Adrenal gland (tissue), 12 donors: ENCODE data around the gene SMCR8. TPM values are rescaled to one million over a fixed set of nuclear protein-coding genes. Genes with fewer than 3 reads are reported as not detected.

Experiments used
- DNase-seq, 7 donors: peaks; one replicate each; pipeline ENCODE4 v3.0.0-alpha.2; 2019 to 2020
- H3K27ac ChIP-seq, 5 donors: fragments of 200-600 bp; sonication (generic) in 4 of 5; 1 replicate in 3 of 5; 2 replicates in 2 of 5; pipeline versions ENCODE4 v1.5.1 to v1.8.0; 2016 to 2020; ENCODE audit warnings: mild to moderate bottlenecking in 1 of 5
- H3K27me3 ChIP-seq: fragments of 200-600 bp; 2 replicates; pipeline ENCODE4 v1.8.0; 2021
- H3K36me3 ChIP-seq, 2 donors: fragments of 200-600 bp; replicated peaks in 1 of 2; 1 replicate in 1 of 2; 2 replicates in 1 of 2; pipeline versions ENCODE4 v1.5.1 to v1.8.0; 2018 to 2022
- H3K4me1 ChIP-seq, 2 donors: fragments of 200-600 bp; replicated peaks in 1 of 2; 1 replicate in 1 of 2; 2 replicates in 1 of 2; pipeline versions ENCODE4 v1.5.1 to v1.8.0; 2018 to 2021
- H3K4me3 ChIP-seq, 4 donors: fragments of 200-600 bp; sonication (generic) in 3 of 4; one replicate each; pipeline ENCODE4 v1.5.1; 2016 to 2018
- H3K9me3 ChIP-seq, 3 donors: fragments of 200-600 bp; sonication (generic) in 1 of 3; replicated peaks in 1 of 3; 1 replicate in 2 of 3; 2 replicates in 1 of 3; pipeline versions ENCODE4 v1.5.1 to v1.8.0; 2016 to 2021
- CTCF ChIP-seq, 6 experiments: fragments of 450-650 bp in 4 of 6; fragments of 200-600 bp in 2 of 6; sonication (generic) in 1 of 6; IDR thresholded peaks; 1 replicate in 5 of 6; 2 replicates in 1 of 6; pipeline versions ENCODE4 v1.5.1 to v1.8.0; 2016 to 2021; ENCODE audit warnings: antibody characterized with exemption in 6 of 6, mild to moderate bottlenecking in 2 of 6, moderate library complexity in 1 of 6
- POLR2A ChIP-seq, 2 donors: fragments of 450-650 bp; IDR thresholded peaks; one replicate each; pipeline ENCODE4 v1.6.1; 2017; ENCODE audit warnings: antibody characterized with exemption in 2 of 2, mild to moderate bottlenecking in 2 of 2, moderate library complexity in 1 of 2
- WGBS, 4 donors: extraction: QIAGEN DNeasy Blood & Tissue Kit in 2 of 4; methylation state at CpG; one replicate each; pipeline versions ENCODE4 v1.1.5 to v1.1.7; 2013 to 2017; 5-methylcytosine and 5-hydroxymethylcytosine counted together
- intact Hi-C, 2 donors: fragments of 100-400 bp; cut with DNase I; formaldehyde crosslinking; loops; one replicate each; pipeline versions ENCODE4 v1.14.1 to v1.15.0; 2022 to 2023
- polyA plus RNA-seq, 3 donors: library from polyadenylated mRNA; stranded (reverse); fragments of 200-250 nt in 2 of 3; fragments of 350-450 nt in 1 of 3; fragmentation: Illumina TruSeq in 1 of 3; extraction: RNeasy Lipid Tissue Mini Kit (QIAGEN cat#74804) in 1 of 3; gene quantifications; one replicate each; pipeline ENCODE4 v1.2.3, GENCODE V29; 2013 to 2014
- total RNA-seq, 9 donors: library from RNA; depleted of rRNA in 4 of 9; stranded (reverse); fragments of >200 nt in 4 of 9; fragments of 120-200 nt in 1 of 9; fragmentation: NEBNext Ultra II Directional in 1 of 9; extraction: Animal tissue kit (Norgen Biotek cat#: 25700) in 1 of 9; gene quantifications; one replicate each; pipeline versions ENCODE4 v1.1.0 to v1.2.4, GENCODE V29; 2013 to 2023
- donor health status: healthy with polysubstance abuse.
- donor health status: Bipolar disorder and iron deficiency.
- donor health status: DM: yes; HTN: yes; CAD: no.
- donor health status: DM: no; HTN: no; CAD: no.
- donor health status: DM: no; HTN: no; CAD: no.
- donor health status: DM: yes; HTN: yes; CAD: no.

The SMCR8 gene
- total and polyA plus RNA-seq, 12 donors: 1.7 to 21.4 (median 16.9) TPM

GRCh38 chr17:18353541-18353940 lies 38.4 kb downstream of the SMCR8 start:
- H3K27ac ChIP-seq: no peak overlapping the region
- H3K4me1 ChIP-seq: peaks cover 0 to 4% of the 10 kb centered on the region in 2 donors
- no peak for DNase-seq
- intact Hi-C loops: no loop called here
- TF ChIP-seq POLR2A (IDR thresholded peaks at IDR 0.05) (no peak), CTCF (IDR thresholded peaks at IDR 0.05) (no peak)
- no peaks in the 10 kb centered on the region for H3K9me3 ChIP-seq
- no peaks in the 10 kb centered on the region for H3K36me3 ChIP-seq
- WGBS, 4 donors: 91 to 95% (median 92%) methylated on average over 6 of the region's 6 CpGs
- H3K4me3 ChIP-seq: no peak overlapping the region
- no peaks in the 10 kb centered on the region for H3K27me3 ChIP-seq

GRCh38 chr17:18356624-18357023 lies 41.5 kb downstream of the SMCR8 start:
- Histone ChIP-seq H3K27ac (peak overlapping the region in 1 of 5 donors; percentile 24), H3K4me3 (no peak overlapping the region), H3K4me1 (peaks cover 0 to 4% of the 10 kb centered on the region in 2 donors), H3K9me3 (no peaks in the 10 kb centered on the region), H3K36me3 (no peaks in the 10 kb centered on the region), H3K27me3 (no peaks in the 10 kb centered on the region)
- intact Hi-C loops: no loop called here
- TF ChIP-seq POLR2A (IDR thresholded peaks at IDR 0.05) (no peak), CTCF (IDR thresholded peaks at IDR 0.05) (no peak)
- 77 to 88% (median 79%) methylated on average over 10 of the region's 10 CpGs for WGBS, 4 donors
- DNase-seq: peak in 6 of 7 donors; percentile 30 to 64 (median 36)

GRCh38 chr17:18360518-18360917 lies 45.4 kb downstream of the SMCR8 start:
- no peak for DNase-seq
- Histone ChIP-seq H3K27me3 (no peaks in the 10 kb centered on the region), H3K4me3 (no peak overlapping the region), H3K4me1 (peaks cover 5 to 12% of the 10 kb centered on the region in 2 donors), H3K36me3 (no peaks in the 10 kb centered on the region), H3K9me3 (no peaks in the 10 kb centered on the region), H3K27ac (no peak overlapping the region)
- whole genome bisulfite sequencing, 4 donors: 90 to 95% (median 91%) methylated on average over 8 of the region's 8 CpGs
- intact Hi-C loops: no loop called here
- no peak for TF ChIP-seq CTCF (IDR thresholded peaks at IDR 0.05)
- TF ChIP-seq POLR2A (IDR thresholded peaks at IDR 0.05): no peak

- WGBS, 4 donors: 69 to 86% (median 80%) methylated on average over 13 to 15 of the region's 15 CpGs
Measured at GRCh38 chr17:18361837-18362697, 47.0 kb downstream of the SMCR8 start.

More at GRCh38 chr17:18361837-18362697, 47.0 kb downstream of the SMCR8 start:
- intact Hi-C loops: no loop called here
- Histone ChIP-seq H3K36me3 (no peaks in the 10 kb centered on the region), H3K9me3 (no peaks in the 10 kb centered on the region), H3K27ac (peak overlapping the region in 1 of 5 donors; percentile 46), H3K4me1 (peaks cover 5 to 12% of the 10 kb centered on the region in 2 donors), H3K27me3 (no peaks in the 10 kb centered on the region), H3K4me3 (peak overlapping the region in 2 of 4 donors; percentile 22 to 79)
- no peak for DNase-seq
- TF ChIP-seq CTCF (IDR thresholded peaks at IDR 0.05) (no peak), POLR2A (IDR thresholded peaks at IDR 0.05) (no peak)
